SK-N-SH (cell line): ENCODE results near the gene QSER1. TPM values are rescaled to one million over a fixed set of nuclear protein-coding genes. Genes with fewer than 3 reads are reported as not detected.

Experiments
- CTCF ChIA-PET: fragments of 300-600, 350-600 bp; formaldehyde crosslinking; extraction: SDS; loops from one replicate; lab custom pipeline; 2021; lab: Yijun Ruan, JAX
- POLR2A ChIA-PET: fragments of 350-600 bp; sonication (Branson Sonifier 250); formaldehyde crosslinking; extraction: SDS; loops from one replicate; lab custom pipeline; 2020; ENCODE audit warnings: antibody characterized with exemption, inconsistent platforms; lab: Yijun Ruan, JAX
- DNase-seq: peaks from one replicate; pipeline ENCODE4 v3.0.0; 2012
- H2AFZ ChIP-seq: fragments of 200-600 bp; sonication (generic); 2 replicates; pipeline ENCODE4 v1.8.1; 2016; ENCODE audit warnings: antibody characterized with exemption, mild to moderate bottlenecking, low read depth
- H3F3A ChIP-seq: fragments of 200-600 bp; sonication (generic); replicated peaks from 2 replicates; pipeline ENCODE3; 2016; ENCODE audit warnings: antibody characterized with exemption, mild to moderate bottlenecking; ENCODE audit not compliant: insufficient read depth
- H3K27ac ChIP-seq, 2 experiments: fragments of 200-500 bp in 1 of 2; fragments of 200-600 bp in 1 of 2; sonication (Bioruptor generic) in 1 of 2; sonication (generic), shearing (Covaris generic) in 1 of 2; 2 replicates each; pipeline versions ENCODE4 v1.5.1 to v1.6.1; 2014 to 2016; ENCODE audit warnings: low read depth in 2 of 2, inconsistent platforms in 1 of 2, low read length in 1 of 2, mild to moderate bottlenecking in 1 of 2, mixed read lengths in 1 of 2
- H3K27me3 ChIP-seq: fragments of 200-600 bp; sonication (generic), shearing (Covaris generic); 2 replicates; pipeline ENCODE4 v1.6.1; 2016; ENCODE audit warnings: mixed run types; ENCODE audit not compliant: insufficient read depth
- H3K36me3 ChIP-seq, 2 experiments: fragments of 200-500 bp in 1 of 2; fragments of 200-600 bp in 1 of 2; sonication (Bioruptor generic) in 1 of 2; sonication (generic) in 1 of 2; replicated peaks in 1 of 2; 2 replicates each; pipeline versions ENCODE3 to v1.5.1; 2014 to 2016; ENCODE audit warnings: low read length in 1 of 2, mild to moderate bottlenecking in 1 of 2; ENCODE audit not compliant: insufficient read depth in 2 of 2, control insufficient read depth in 1 of 2
- H3K4me1 ChIP-seq, 2 experiments: fragments of 200-500 bp in 1 of 2; fragments of 200-600 bp in 1 of 2; sonication (Bioruptor generic) in 1 of 2; sonication (generic), shearing (Covaris generic) in 1 of 2; 2 replicates each; pipeline versions ENCODE4 v1.5.1 to v1.6.1; 2014 to 2016; ENCODE audit warnings: low read depth in 1 of 2, low read length in 1 of 2, mixed run types in 1 of 2; ENCODE audit not compliant: insufficient read depth in 2 of 2, control insufficient read depth in 1 of 2
- H3K4me2 ChIP-seq: fragments of 200-600 bp; sonication (generic), shearing (Covaris generic); 2 replicates; pipeline ENCODE4 v1.6.1; 2017; ENCODE audit warnings: mixed run types
- H3K4me3 ChIP-seq, 2 experiments: fragments of 200-500 bp in 1 of 2; fragments of 200-600 bp in 1 of 2; sonication (Bioruptor generic) in 1 of 2; sonication (generic), shearing (Covaris generic) in 1 of 2; 2 replicates each; pipeline versions ENCODE4 v1.5.1 to v1.8.1; 2014 to 2016; ENCODE audit warnings: low read depth in 2 of 2, inconsistent platforms in 1 of 2, low read length in 1 of 2, mild to moderate bottlenecking in 1 of 2, mixed read lengths in 1 of 2, moderate library complexity in 1 of 2
- H3K79me2 ChIP-seq: fragments of 200-600 bp; sonication (generic); 2 replicates; pipeline ENCODE4 v1.8.1; 2017; ENCODE audit warnings: mild to moderate bottlenecking; ENCODE audit not compliant: insufficient read depth
- H3K9ac ChIP-seq: fragments of 200-600 bp; sonication (generic); 2 replicates; pipeline ENCODE4 v1.6.1; 2017; ENCODE audit warnings: mixed run types
- H3K9me2 ChIP-seq: fragments of 200-600 bp; sonication (generic); 2 replicates; pipeline ENCODE4 v1.6.1; 2017; ENCODE audit warnings: mixed run types
- H3K9me3 ChIP-seq: fragments of 200-600 bp; sonication (generic); 2 replicates; pipeline ENCODE4 v1.6.1; 2017; ENCODE audit warnings: mixed run types, mild to moderate bottlenecking, moderate library complexity
- H4K20me1 ChIP-seq: fragments of 200-600 bp; sonication (generic); 2 replicates; pipeline ENCODE4 v1.6.1; 2017; ENCODE audit warnings: mild to moderate bottlenecking, mixed run types; ENCODE audit not compliant: insufficient read depth
- CHD2 ChIP-seq: fragments of 150-350 bp; IDR thresholded peaks from 2 replicates; pipeline ENCODE4 v1.6.1; 2018; ENCODE audit warnings: low read length; ENCODE audit not compliant: partially characterized antibody
- ELF1 ChIP-seq: IDR thresholded peaks from 2 replicates; pipeline ENCODE4 v1.4.0; 2012
- EP300 ChIP-seq, 2 experiments: IDR thresholded peaks; 2 replicates each; pipeline versions ENCODE4 v1.4.0 to v1.6.1; 2012; ENCODE audit warnings: borderline replicate concordance in 1 of 2, low read depth in 1 of 2, low read length in 1 of 2
- EZH2phosphoT487 ChIP-seq: fragments of 200-600 bp; sonication (generic); IDR thresholded peaks from 2 replicates; pipeline ENCODE4 v1.6.1; 2017; ENCODE audit warnings: low read depth, mixed run types, mild to moderate bottlenecking, antibody characterized with exemption, moderate library complexity, borderline replicate concordance
- GATA2 ChIP-seq: sonication (generic); formaldehyde crosslinking; IDR thresholded peaks from 2 replicates; pipeline ENCODE4 v1.5.0; 2020; ENCODE audit warnings: mild to moderate bottlenecking, missing genetic modification reagents
- NFIC ChIP-seq: IDR thresholded peaks from 2 replicates; pipeline ENCODE4 v1.4.0; 2012; ENCODE audit warnings: borderline replicate concordance
- POLR2AphosphoS5 ChIP-seq: IDR thresholded peaks from 2 replicates; pipeline ENCODE4 v1.6.1; 2012; ENCODE audit warnings: low read depth, low read length
- RCOR1 ChIP-seq: fragments of 150-350 bp; IDR thresholded peaks from 2 replicates; pipeline ENCODE4 v1.6.1; 2017; ENCODE audit warnings: antibody characterized with exemption, low read length
- RFX5 ChIP-seq: IDR thresholded peaks from 2 replicates; pipeline ENCODE4 v1.6.1; 2012; ENCODE audit warnings: mild to moderate bottlenecking, improper control_type of control experiment, low read length
- TAF1 ChIP-seq: IDR thresholded peaks from 2 replicates; pipeline ENCODE4 v1.6.1; 2012; ENCODE audit warnings: low read depth, mild to moderate bottlenecking, low read length, moderate library complexity, borderline replicate concordance
- TEAD4 ChIP-seq: IDR thresholded peaks from 2 replicates; pipeline ENCODE4 v1.4.0; 2012; ENCODE audit warnings: mild to moderate bottlenecking, borderline replicate concordance; ENCODE audit not compliant: insufficient read depth
- WGBS: methylation state at CpG from one replicate; pipeline ENCODE4 v1.1.6; 2017; ENCODE audit warnings: low lambda C conversion rate; 5-methylcytosine and 5-hydroxymethylcytosine counted together
- polyA plus RNA-seq, 3 experiments: library from polyadenylated mRNA; depleted of rRNA; stranded (reverse); fragments of >200 nt; gene quantifications; 2 replicates each; pipeline ENCODE4 v1.2.3, GENCODE V29; 2012
- TF ChIP-seq, protein P1 (sequence below): fragments of 150-350 bp; IDR thresholded peaks from 2 replicates; pipeline ENCODE4 v1.6.1; 2016; ENCODE audit warnings: mild to moderate bottlenecking, low read depth, low read length
- TF ChIP-seq, protein P2 (sequence below): IDR thresholded peaks from 2 replicates; pipeline ENCODE4 v1.6.1; 2012; ENCODE audit warnings: mild to moderate bottlenecking, low read depth, low read length, moderate library complexity
- TF ChIP-seq, protein P3 (sequence below): IDR thresholded peaks from 2 replicates; pipeline ENCODE4 v1.4.0; 2012; ENCODE audit warnings: low read depth, borderline replicate concordance
- TF ChIP-seq, protein P4 (sequence below): IDR thresholded peaks from 2 replicates; pipeline ENCODE4 v1.4.0; 2012; ENCODE audit warnings: low read depth

Gene QSER1
- polyA plus RNA-seq, 1 of the 3 experiments (the other 2 are of a cell fraction) = 4.2 TPM

DNA sequence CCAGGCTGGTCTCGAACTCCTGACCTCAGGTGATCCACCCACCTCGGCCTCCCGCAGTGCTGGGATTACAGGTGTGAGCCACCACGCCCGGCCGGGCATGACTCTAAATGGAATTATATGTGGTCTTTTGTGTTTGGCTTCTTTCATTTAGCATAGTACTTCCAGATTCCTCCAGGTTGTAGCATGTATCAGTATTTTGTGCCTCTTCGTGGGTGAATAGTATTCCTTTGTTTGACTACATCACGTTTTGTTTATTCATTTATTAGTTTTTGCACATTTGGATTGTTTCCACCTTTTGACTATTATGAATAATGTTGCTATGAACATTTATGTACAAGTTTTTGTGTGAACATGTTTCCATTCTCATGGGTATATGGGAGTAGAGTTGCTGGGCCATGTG is 24.4 kb downstream of the QSER1 start:
- H3K27me3 ChIP-seq = no peaks in the 10 kb centered on the region
- POLR2A ChIA-PET = no interaction called here
- H3F3A ChIP-seq = no peaks in the 10 kb centered on the region
- H3K4me2 ChIP-seq = no peak overlapping the region
- peaks cover 0 to 7% of the 10 kb centered on the region in 2 experiments; a peak in 1 of 4 replicates for H3K4me1 ChIP-seq
- no peak for TF ChIP-seq NFIC
- TF ChIP-seq EP300 (IDR thresholded peaks at IDR 0.05; ENCODE audit: borderline replicate concordance in 1 of 2, low read depth in 1 of 2, low read length in 1 of 2) = no peak
- no peak for TF ChIP-seq TAF1
- no peak for TF ChIP-seq RFX5
- no peak for TF ChIP-seq GATA2 (CRISPR knock-in tag)
- TF ChIP-seq, protein P1, sequence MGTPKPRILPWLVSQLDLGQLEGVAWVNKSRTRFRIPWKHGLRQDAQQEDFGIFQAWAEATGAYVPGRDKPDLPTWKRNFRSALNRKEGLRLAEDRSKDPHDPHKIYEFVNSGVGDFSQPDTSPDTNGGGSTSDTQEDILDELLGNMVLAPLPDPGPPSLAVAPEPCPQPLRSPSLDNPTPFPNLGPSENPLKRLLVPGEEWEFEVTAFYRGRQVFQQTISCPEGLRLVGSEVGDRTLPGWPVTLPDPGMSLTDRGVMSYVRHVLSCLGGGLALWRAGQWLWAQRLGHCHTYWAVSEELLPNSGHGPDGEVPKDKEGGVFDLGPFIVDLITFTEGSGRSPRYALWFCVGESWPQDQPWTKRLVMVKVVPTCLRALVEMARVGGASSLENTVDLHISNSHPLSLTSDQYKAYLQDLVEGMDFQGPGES = no peak
- TF ChIP-seq TEAD4 = no peak
- TF ChIP-seq, protein P2, sequence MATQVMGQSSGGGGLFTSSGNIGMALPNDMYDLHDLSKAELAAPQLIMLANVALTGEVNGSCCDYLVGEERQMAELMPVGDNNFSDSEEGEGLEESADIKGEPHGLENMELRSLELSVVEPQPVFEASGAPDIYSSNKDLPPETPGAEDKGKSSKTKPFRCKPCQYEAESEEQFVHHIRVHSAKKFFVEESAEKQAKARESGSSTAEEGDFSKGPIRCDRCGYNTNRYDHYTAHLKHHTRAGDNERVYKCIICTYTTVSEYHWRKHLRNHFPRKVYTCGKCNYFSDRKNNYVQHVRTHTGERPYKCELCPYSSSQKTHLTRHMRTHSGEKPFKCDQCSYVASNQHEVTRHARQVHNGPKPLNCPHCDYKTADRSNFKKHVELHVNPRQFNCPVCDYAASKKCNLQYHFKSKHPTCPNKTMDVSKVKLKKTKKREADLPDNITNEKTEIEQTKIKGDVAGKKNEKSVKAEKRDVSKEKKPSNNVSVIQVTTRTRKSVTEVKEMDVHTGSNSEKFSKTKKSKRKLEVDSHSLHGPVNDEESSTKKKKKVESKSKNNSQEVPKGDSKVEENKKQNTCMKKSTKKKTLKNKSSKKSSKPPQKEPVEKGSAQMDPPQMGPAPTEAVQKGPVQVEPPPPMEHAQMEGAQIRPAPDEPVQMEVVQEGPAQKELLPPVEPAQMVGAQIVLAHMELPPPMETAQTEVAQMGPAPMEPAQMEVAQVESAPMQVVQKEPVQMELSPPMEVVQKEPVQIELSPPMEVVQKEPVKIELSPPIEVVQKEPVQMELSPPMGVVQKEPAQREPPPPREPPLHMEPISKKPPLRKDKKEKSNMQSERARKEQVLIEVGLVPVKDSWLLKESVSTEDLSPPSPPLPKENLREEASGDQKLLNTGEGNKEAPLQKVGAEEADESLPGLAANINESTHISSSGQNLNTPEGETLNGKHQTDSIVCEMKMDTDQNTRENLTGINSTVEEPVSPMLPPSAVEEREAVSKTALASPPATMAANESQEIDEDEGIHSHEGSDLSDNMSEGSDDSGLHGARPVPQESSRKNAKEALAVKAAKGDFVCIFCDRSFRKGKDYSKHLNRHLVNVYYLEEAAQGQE = no peak
- no peak for TF ChIP-seq RCOR1
- no peak for TF ChIP-seq CHD2
- TF ChIP-seq, protein P3, sequence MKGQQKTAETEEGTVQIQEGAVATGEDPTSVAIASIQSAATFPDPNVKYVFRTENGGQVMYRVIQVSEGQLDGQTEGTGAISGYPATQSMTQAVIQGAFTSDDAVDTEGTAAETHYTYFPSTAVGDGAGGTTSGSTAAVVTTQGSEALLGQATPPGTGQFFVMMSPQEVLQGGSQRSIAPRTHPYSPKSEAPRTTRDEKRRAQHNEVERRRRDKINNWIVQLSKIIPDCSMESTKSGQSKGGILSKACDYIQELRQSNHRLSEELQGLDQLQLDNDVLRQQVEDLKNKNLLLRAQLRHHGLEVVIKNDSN = no peak
- TF ChIP-seq, protein P4, sequence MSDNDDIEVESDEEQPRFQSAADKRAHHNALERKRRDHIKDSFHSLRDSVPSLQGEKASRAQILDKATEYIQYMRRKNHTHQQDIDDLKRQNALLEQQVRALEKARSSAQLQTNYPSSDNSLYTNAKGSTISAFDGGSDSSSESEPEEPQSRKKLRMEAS = no peak
- TF ChIP-seq ELF1 = no peak
- TF ChIP-seq EZH2phosphoT487 = no peak
- no peak for TF ChIP-seq POLR2AphosphoS5
- no peaks in the 10 kb centered on the region for H3K9me3 ChIP-seq
- H3K36me3 ChIP-seq = no peaks in the 10 kb centered on the region
- H3K27ac ChIP-seq = no peak overlapping the region
- WGBS = 98% methylated on average over 8 of the region's 8 CpGs
- DNase-seq = no peak
- H4K20me1 ChIP-seq = no peaks in the 10 kb centered on the region
- no peak overlapping the region for H2AFZ ChIP-seq
- no peak overlapping the region for H3K4me3 ChIP-seq
- H3K9me2 ChIP-seq = no peaks in the 10 kb centered on the region
- no peak overlapping the region for H3K9ac ChIP-seq
- H3K79me2 ChIP-seq = peaks cover 98% of the 10 kb centered on the region
- CTCF ChIA-PET = no interaction called here
